Measurements from ENCODE around the gene SFXN2. TPM values are rescaled to one million over a fixed set of nuclear protein-coding genes. Genes with fewer than 3 reads are reported as not detected.
A peak's percentile ranks its signal among the peaks of the same experiment; 100 is the strongest.

The SFXN2 gene
- total RNA-seq, 2 experiments from 2014 or later, result 6.4 to 7.6 TPM

GRCh38 chr10:102727037-102727818, 12.8 kb downstream of the SFXN2 start:
- Mint-ChIP-seq H3K4me3 (no peak overlapping the region), H3K9me3 (no peaks in the 10 kb centered on the region), H3K27ac (no peak overlapping the region), H3K27me3 (no peaks in the 10 kb centered on the region), H3K36me3 (ENCODE audit: low read depth) (peaks cover 52% of the 10 kb centered on the region), H3K4me1 (ENCODE audit: low read depth) (peaks cover 8% of the 10 kb centered on the region)
- CTCF ChIA-PET, result interaction anchor here (1.4 kb wide), 1 partner anchor 13 kb away, joined by 3 read pairs; the partner anchor contains the start of genes ARL3 and SFXN2
- Histone ChIP-seq H3K4me3 (ENCODE audit: low read length) (no peak overlapping the region), H3K27me3 (ENCODE audit: control insufficient read depth in 1 of 2, insufficient read depth in 2 of 2, low read length in 2 of 2) (no peaks in the 10 kb centered on the region), H3K4me1 (ENCODE audit: insufficient read depth, low read length) (peaks cover 4% of the 10 kb centered on the region), H3K27ac (ENCODE audit: low read depth in 1 of 2, low read length in 2 of 2) (no peak overlapping the region), H3K9me3 (ENCODE audit: control insufficient read depth in 1 of 2, insufficient read depth in 1 of 2, low read length in 2 of 2) (no peaks in the 10 kb centered on the region), H3K36me3 (ENCODE audit: insufficient read depth, low read length) (peaks cover 38% of the 10 kb centered on the region)
- DNase-seq (no peak), ATAC-seq (ENCODE audit: poor library complexity) (no peak)
- intact Hi-C loops (cut with DNase I, micrococcal nuclease), result loop anchor here in 1 of 2 experiments (10.0 kb wide), 1 partner anchor 348 kb away; no protein-coding TSS in a partner anchor
- POLR2A ChIA-PET, result interaction anchor here (1.2 kb wide), 1 partner anchor 82 kb away, joined by 5 read pairs; no protein-coding TSS in a partner anchor
- no peak for TF ChIP-seq CTCF (IDR thresholded peaks at IDR 0.05)

GRCh38 chr10:102729029-102730026, 14.9 kb downstream of the SFXN2 start:
- intact Hi-C loops (cut with DNase I, micrococcal nuclease), result loop anchor here in 1 of 2 experiments (2.0 to 10.0 kb wide), 2 partner anchors 171 to 345 kb away; no protein-coding TSS in a partner anchor
- Histone ChIP-seq H3K4me3 (ENCODE audit: low read length) (no peak overlapping the region), H3K9me3 (ENCODE audit: control insufficient read depth in 1 of 2, insufficient read depth in 1 of 2, low read length in 2 of 2) (no peaks in the 10 kb centered on the region), H3K27ac (ENCODE audit: low read depth in 1 of 2, low read length in 2 of 2) (no peak overlapping the region), H3K4me1 (ENCODE audit: insufficient read depth, low read length) (peaks cover 4% of the 10 kb centered on the region), H3K27me3 (ENCODE audit: control insufficient read depth in 1 of 2, insufficient read depth in 2 of 2, low read length in 2 of 2) (no peaks in the 10 kb centered on the region), H3K36me3 (ENCODE audit: insufficient read depth, low read length) (peaks cover 45% of the 10 kb centered on the region)
- Mint-ChIP-seq H3K27ac (no peak overlapping the region), H3K27me3 (no peaks in the 10 kb centered on the region), H3K36me3 (ENCODE audit: low read depth) (peaks cover 68% of the 10 kb centered on the region), H3K4me3 (no peak overlapping the region), H3K9me3 (no peaks in the 10 kb centered on the region), H3K4me1 (ENCODE audit: low read depth) (peaks cover 8% of the 10 kb centered on the region)
- ATAC-seq (ENCODE audit: poor library complexity) (peak; percentile 57), DNase-seq (peak; percentile 26 to 74 (median 45))
- TF ChIP-seq CTCF (IDR thresholded peaks at IDR 0.05), result peak; percentile 69
- CTCF ChIA-PET, result no interaction called here
- POLR2A ChIA-PET, result no interaction called here

GRCh38 chr10:102731222-102731800, 16.9 kb downstream of the SFXN2 start:
- POLR2A ChIA-PET, result no interaction called here
- H3K4me1 ChIP-seq (ENCODE audit: insufficient read depth, low read length), result peaks cover 4% of the 10 kb centered on the region

More at GRCh38 chr10:102731222-102731800, 16.9 kb downstream of the SFXN2 start:
- H3K27me3 ChIP-seq (ENCODE audit: control insufficient read depth in 1 of 2, insufficient read depth in 2 of 2, low read length in 2 of 2), result no peaks in the 10 kb centered on the region
- Mint-ChIP-seq H3K27me3 (no peaks in the 10 kb centered on the region), H3K9me3 (no peaks in the 10 kb centered on the region), H3K27ac (no peak overlapping the region), H3K4me1 (ENCODE audit: low read depth) (peaks cover 8% of the 10 kb centered on the region), H3K36me3 (ENCODE audit: low read depth) (peaks cover 73% of the 10 kb centered on the region), H3K4me3 (no peak overlapping the region)
- no peak for TF ChIP-seq CTCF (IDR thresholded peaks at IDR 0.05)
- no peak overlapping the region for H3K27ac ChIP-seq (ENCODE audit: low read depth in 1 of 2, low read length in 2 of 2)
- H3K36me3 ChIP-seq (ENCODE audit: insufficient read depth, low read length), result peaks cover 50% of the 10 kb centered on the region
- DNase-seq (no peak), ATAC-seq (ENCODE audit: poor library complexity) (no peak)
- no peaks in the 10 kb centered on the region for H3K9me3 ChIP-seq (ENCODE audit: control insufficient read depth in 1 of 2, insufficient read depth in 1 of 2, low read length in 2 of 2)
- no peak overlapping the region for H3K4me3 ChIP-seq (ENCODE audit: low read length)
- CTCF ChIA-PET, result no interaction called here
- intact Hi-C loops (cut with DNase I, micrococcal nuclease), result no loop called here

All from CD4-positive, alpha-beta T cell (primary cell).